Activated T-helper 17 cell treated with anti-CD3 and anti-CD28 coated beads, Interleukin-2, amount 50 U/mL, for 72 hours (primary cell): ENCODE results near the gene GOLGA2. TPM values are rescaled to one million over a fixed set of nuclear protein-coding genes. Genes with fewer than 3 reads are reported as not detected.

Source experiments
- ATAC-seq: fragments of 150-1000 bp; cut with Tn5 transposase; replicated peaks from 2 replicates; pipeline ENCODE4 v1.10.0; 2021; ENCODE audit warnings: mild to moderate bottlenecking, moderate library complexity
- H3K27ac Mint-ChIP-seq: one replicate; pipeline ENCODE4 v1.8.0; 2022; ENCODE audit warnings: mixed read lengths
- H3K27me3 Mint-ChIP-seq: one replicate; pipeline ENCODE4 v1.8.0; 2022; ENCODE audit warnings: mixed read lengths
- H3K36me3 Mint-ChIP-seq: one replicate; pipeline ENCODE4 v1.8.0; 2022; ENCODE audit warnings: low read depth, mild to moderate bottlenecking, mixed read lengths
- H3K4me1 Mint-ChIP-seq: one replicate; pipeline ENCODE4 v1.8.0; 2022; ENCODE audit warnings: mixed read lengths
- H3K4me3 Mint-ChIP-seq: one replicate; pipeline ENCODE4 v1.8.0; 2022; ENCODE audit warnings: mild to moderate bottlenecking, mixed read lengths
- H3K9me3 Mint-ChIP-seq: one replicate; pipeline ENCODE4 v1.8.0; 2022; ENCODE audit warnings: mixed read lengths
- total RNA-seq, 2 donors: library from RNA; stranded (reverse); gene quantifications; one replicate each; pipeline ENCODE4 v1.2.3, GENCODE V29; 2022

GOLGA2 gene
- total RNA-seq, 2 donors from 2014 or later = 31.2 to 60.0 TPM

GRCh38 chr9:128257086-128257825 is 18.6 kb downstream of the GOLGA2 start:
- no peak for ATAC-seq
- Mint-ChIP-seq H3K4me3 (no peak overlapping the region), H3K9me3 (no peaks in the 10 kb centered on the region), H3K27me3 (no peaks in the 10 kb centered on the region), H3K36me3 (peaks cover 60% of the 10 kb centered on the region), H3K4me1 (no peaks in the 10 kb centered on the region), H3K27ac (no peak overlapping the region)

- Mint-ChIP-seq H3K36me3 (peaks cover 41% of the 10 kb centered on the region), H3K4me3 (no peak overlapping the region), H3K27me3 (no peaks in the 10 kb centered on the region), H3K9me3 (no peaks in the 10 kb centered on the region), H3K27ac (no peak overlapping the region), H3K4me1 (peaks cover 5% of the 10 kb centered on the region)
- no peak for ATAC-seq
Measured at GRCh38 chr9:128254855-128255759, 20.7 kb downstream of the GOLGA2 start.

- no peak overlapping the region for H3K4me3 Mint-ChIP-seq
- H3K36me3 Mint-ChIP-seq = peaks cover 36% of the 10 kb centered on the region
- no peaks in the 10 kb centered on the region for H3K9me3 Mint-ChIP-seq
- H3K27ac Mint-ChIP-seq = no peak overlapping the region
- no peaks in the 10 kb centered on the region for H3K27me3 Mint-ChIP-seq
- peaks cover 5% of the 10 kb centered on the region for H3K4me1 Mint-ChIP-seq
- no peak for ATAC-seq
Measured at GRCh38 chr9:128254362-128254761, 21.4 kb downstream of the GOLGA2 start.

GRCh38 chr9:128253991-128254346 is 21.8 kb downstream of the GOLGA2 start:
- Mint-ChIP-seq H3K36me3 (peaks cover 32% of the 10 kb centered on the region), H3K9me3 (no peaks in the 10 kb centered on the region), H3K4me3 (no peak overlapping the region), H3K4me1 (peaks cover 5% of the 10 kb centered on the region), H3K27ac (no peak overlapping the region), H3K27me3 (no peaks in the 10 kb centered on the region)
- no peak for ATAC-seq

- ATAC-seq = no peak
- Mint-ChIP-seq H3K36me3 (peaks cover 26% of the 10 kb centered on the region), H3K9me3 (no peaks in the 10 kb centered on the region), H3K4me1 (peaks cover 5% of the 10 kb centered on the region), H3K27me3 (no peaks in the 10 kb centered on the region), H3K4me3 (no peak overlapping the region), H3K27ac (no peak overlapping the region)
Measured at GRCh38 chr9:128253140-128253990, 22.4 kb downstream of the GOLGA2 start.

GRCh38 chr9:128252317-128253139 is 23.3 kb downstream of the GOLGA2 start:
- Mint-ChIP-seq H3K4me3 (no peak overlapping the region), H3K36me3 (peaks cover 18% of the 10 kb centered on the region), H3K27ac (no peak overlapping the region), H3K9me3 (no peaks in the 10 kb centered on the region), H3K27me3 (no peaks in the 10 kb centered on the region), H3K4me1 (peaks cover 5% of the 10 kb centered on the region)
- no peak for ATAC-seq

- no peak for ATAC-seq
- peak overlapping the region; percentile 78 for H3K4me3 Mint-ChIP-seq
- no peaks in the 10 kb centered on the region for H3K27me3 Mint-ChIP-seq
- H3K4me1 Mint-ChIP-seq = peaks cover 5% of the 10 kb centered on the region
- H3K27ac Mint-ChIP-seq = no peak overlapping the region
- no peaks in the 10 kb centered on the region for H3K9me3 Mint-ChIP-seq
- H3K36me3 Mint-ChIP-seq = peaks cover 10% of the 10 kb centered on the region
Measured at GRCh38 chr9:128251732-128252100, 24.1 kb downstream of the GOLGA2 start.

GRCh38 chr9:128250839-128251731 is 24.7 kb downstream of the GOLGA2 start:
- Mint-ChIP-seq H3K36me3 (peaks cover 4% of the 10 kb centered on the region), H3K27ac (no peak overlapping the region), H3K27me3 (no peaks in the 10 kb centered on the region), H3K4me3 (peak overlapping the region; percentile 78), H3K9me3 (no peaks in the 10 kb centered on the region), H3K4me1 (peaks cover 5% of the 10 kb centered on the region)
- peak; percentile 12 for ATAC-seq

- peak; percentile 95 for ATAC-seq
- no peak overlapping the region for H3K27ac Mint-ChIP-seq
- H3K4me3 Mint-ChIP-seq = peak overlapping the region; percentile 77
- peaks cover 6% of the 10 kb centered on the region for H3K27me3 Mint-ChIP-seq
- no peaks in the 10 kb centered on the region for H3K36me3 Mint-ChIP-seq
- no peaks in the 10 kb centered on the region for H3K9me3 Mint-ChIP-seq
- H3K4me1 Mint-ChIP-seq = peaks cover 5% of the 10 kb centered on the region
Measured at GRCh38 chr9:128249908-128250838, 25.6 kb downstream of the GOLGA2 start.

GRCh38 chr9:128249558-128249907 is 26.3 kb downstream of the GOLGA2 start:
- H3K27ac Mint-ChIP-seq = no peak overlapping the region
- H3K4me1 Mint-ChIP-seq = peaks cover 5% of the 10 kb centered on the region
- no peaks in the 10 kb centered on the region for H3K9me3 Mint-ChIP-seq
- peaks cover 6% of the 10 kb centered on the region for H3K27me3 Mint-ChIP-seq
- H3K4me3 Mint-ChIP-seq = peak overlapping the region; percentile 77
- H3K36me3 Mint-ChIP-seq = no peaks in the 10 kb centered on the region
- ATAC-seq = no peak

GRCh38 chr9:128247226-128247803 is 28.5 kb downstream of the GOLGA2 start:
- Mint-ChIP-seq H3K4me3 (no peak overlapping the region), H3K27ac (no peak overlapping the region), H3K27me3 (peaks cover 16% of the 10 kb centered on the region), H3K4me1 (peaks cover 5% of the 10 kb centered on the region), H3K9me3 (no peaks in the 10 kb centered on the region), H3K36me3 (no peaks in the 10 kb centered on the region)
- no peak for ATAC-seq

GRCh38 chr9:128246471-128246870 is 29.3 kb downstream of the GOLGA2 start:
- Mint-ChIP-seq H3K9me3 (no peaks in the 10 kb centered on the region), H3K27me3 (peaks cover 16% of the 10 kb centered on the region), H3K36me3 (no peaks in the 10 kb centered on the region), H3K4me1 (peaks cover 5% of the 10 kb centered on the region), H3K27ac (no peak overlapping the region), H3K4me3 (no peak overlapping the region)
- ATAC-seq = no peak
